ENCODE results near the gene PPP1R27.

PPP1R27 gene

GRCh38 chr17:81821147-81821546, 13.7 kb downstream of the PPP1R27 start:
- no peak for DNase-seq (ENCODE audit: low spot score)

- DNase-seq (ENCODE audit: low spot score) = no peak
Measured at GRCh38 chr17:81819708-81820107, 15.1 kb downstream of the PPP1R27 start.

GRCh38 chr17:81817758-81818147, 17.1 kb downstream of the PPP1R27 start:
- DNase-seq (ENCODE audit: low spot score) = no peak

GRCh38 chr17:81815646-81815986, 19.2 kb downstream of the PPP1R27 start:
- no peak for DNase-seq (ENCODE audit: low spot score)

- no peak for DNase-seq (ENCODE audit: low spot score)
Measured at GRCh38 chr17:81814748-81815645, 19.9 kb downstream of the PPP1R27 start.

- no peak for DNase-seq (ENCODE audit: low spot score)
Measured at GRCh38 chr17:81813861-81814683, 20.8 kb downstream of the PPP1R27 start.

GRCh38 chr17:81813371-81813684, 21.5 kb downstream of the PPP1R27 start:
- DNase-seq (ENCODE audit: low spot score) = no peak

GRCh38 chr17:81812571-81813370, 22.1 kb downstream of the PPP1R27 start:
- no peak for DNase-seq (ENCODE audit: low spot score)

GRCh38 chr17:81811705-81812570, 22.9 kb downstream of the PPP1R27 start:
- DNase-seq (ENCODE audit: low spot score) = no peak

GRCh38 chr17:81810892-81811704, 23.8 kb downstream of the PPP1R27 start:
- no peak for DNase-seq (ENCODE audit: low spot score)

- DNase-seq (ENCODE audit: low spot score) = no peak
Measured at GRCh38 chr17:81810476-81810875, 24.4 kb downstream of the PPP1R27 start.

GRCh38 chr17:81809556-81809998, 25.3 kb downstream of the PPP1R27 start:
- no peak for DNase-seq (ENCODE audit: low spot score)

- peak; percentile 60 for DNase-seq (ENCODE audit: low spot score)
Measured at GRCh38 chr17:81808778-81809555, 25.9 kb downstream of the PPP1R27 start.

GRCh38 chr17:81807839-81808238, 27.0 kb downstream of the PPP1R27 start:
- no peak for DNase-seq (ENCODE audit: low spot score)

- DNase-seq (ENCODE audit: low spot score) = no peak
Measured at GRCh38 chr17:81807210-81807719, 27.6 kb downstream of the PPP1R27 start.

- DNase-seq (ENCODE audit: low spot score) = no peak
Measured at GRCh38 chr17:81806461-81807209, 28.2 kb downstream of the PPP1R27 start.

- no peak for DNase-seq (ENCODE audit: low spot score)
Measured at GRCh38 chr17:81805707-81806460, 29.0 kb downstream of the PPP1R27 start.
